ENCODE data around the gene ZBTB21.

ZBTB21 gene

GRCh38 chr21:42038826-42039425, 28.8 kb upstream of the ZBTB21 start:
- no peak for TF ChIP-seq CTCF (IDR thresholded peaks at IDR 0.05)

- TF ChIP-seq CTCF (IDR thresholded peaks at IDR 0.05) = no peak
These were observed 28.2 kb upstream of the ZBTB21 start for GRCh38 chr21:42038393-42038792.

- TF ChIP-seq CTCF (IDR thresholded peaks at IDR 0.05) = no peak
These were observed 27.8 kb upstream of the ZBTB21 start for GRCh38 chr21:42037943-42038342.

- TF ChIP-seq CTCF (IDR thresholded peaks at IDR 0.05) = no peak
These were observed 27.4 kb upstream of the ZBTB21 start for GRCh38 chr21:42037516-42037915.

GRCh38 chr21:42036313-42036712, 26.2 kb upstream of the ZBTB21 start:
- no peak for TF ChIP-seq CTCF (IDR thresholded peaks at IDR 0.05)

GRCh38 chr21:42032968-42033367, 22.8 kb upstream of the ZBTB21 start:
- no peak for TF ChIP-seq CTCF (IDR thresholded peaks at IDR 0.05)

GRCh38 chr21:42032266-42032665, 22.1 kb upstream of the ZBTB21 start:
- TF ChIP-seq CTCF (IDR thresholded peaks at IDR 0.05) = no peak

- TF ChIP-seq CTCF (IDR thresholded peaks at IDR 0.05) = no peak
These were observed 21.7 kb upstream of the ZBTB21 start for GRCh38 chr21:42031816-42032215.
